Panc1 (cell line): ENCODE data around the gene CYP26B1.

ENCODE experiments used
- POLR2AphosphoS5 ChIP-seq: IDR thresholded peaks from 2 replicates; pipeline ENCODE4 v1.6.1; 2012; ENCODE audit warnings: mild to moderate bottlenecking, low read depth, low read length, moderate library complexity
- TF ChIP-seq, protein P1 (sequence below): fragments of 450-650 bp; IDR thresholded peaks from 2 replicates; pipeline ENCODE4 v1.5.1; 2017; ENCODE audit warnings: mild to moderate bottlenecking
- TF ChIP-seq, protein P2 (sequence below), 2 experiments: IDR thresholded peaks; 2 replicates each; pipeline ENCODE4 v1.6.1; 2011 to 2012; ENCODE audit warnings: low read depth in 2 of 2, control low read depth in 1 of 2, low read length in 1 of 2, mild to moderate bottlenecking in 1 of 2, moderate library complexity in 1 of 2; ENCODE audit not compliant: insufficient read depth in 1 of 2

DNA sequence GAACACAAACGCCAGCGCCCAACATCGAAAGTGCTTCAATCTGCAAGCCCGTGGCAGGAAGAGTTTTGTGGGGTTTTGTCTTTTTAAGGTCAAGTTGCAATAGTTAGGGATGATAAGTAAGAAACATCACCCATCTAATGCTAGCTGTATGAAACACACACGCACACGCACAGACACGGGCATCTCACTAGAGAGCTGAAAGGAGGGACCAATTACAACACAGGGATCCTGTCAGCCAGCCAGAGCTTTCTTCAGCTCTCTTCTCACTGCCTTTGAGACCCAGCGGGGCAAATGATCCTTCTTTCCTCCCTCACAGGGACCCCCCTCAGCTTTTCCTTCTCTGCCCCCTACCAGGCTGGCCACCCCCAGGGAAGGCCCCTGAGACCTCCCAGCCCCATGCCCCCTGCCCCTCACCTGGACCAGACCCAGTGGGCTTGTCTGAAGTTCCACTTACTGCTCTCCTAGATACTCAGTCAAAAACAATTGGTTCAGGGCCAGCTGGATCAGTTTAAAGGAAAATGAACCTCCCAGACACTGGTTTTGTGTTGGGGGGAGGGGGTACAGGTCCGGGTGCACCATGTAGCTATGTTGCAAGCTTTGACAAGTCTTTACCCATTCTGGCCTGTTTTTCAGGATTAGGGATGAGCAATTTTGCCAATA lies 17.9 kb downstream of the CYP26B1 start:
- TF ChIP-seq, protein P1, sequence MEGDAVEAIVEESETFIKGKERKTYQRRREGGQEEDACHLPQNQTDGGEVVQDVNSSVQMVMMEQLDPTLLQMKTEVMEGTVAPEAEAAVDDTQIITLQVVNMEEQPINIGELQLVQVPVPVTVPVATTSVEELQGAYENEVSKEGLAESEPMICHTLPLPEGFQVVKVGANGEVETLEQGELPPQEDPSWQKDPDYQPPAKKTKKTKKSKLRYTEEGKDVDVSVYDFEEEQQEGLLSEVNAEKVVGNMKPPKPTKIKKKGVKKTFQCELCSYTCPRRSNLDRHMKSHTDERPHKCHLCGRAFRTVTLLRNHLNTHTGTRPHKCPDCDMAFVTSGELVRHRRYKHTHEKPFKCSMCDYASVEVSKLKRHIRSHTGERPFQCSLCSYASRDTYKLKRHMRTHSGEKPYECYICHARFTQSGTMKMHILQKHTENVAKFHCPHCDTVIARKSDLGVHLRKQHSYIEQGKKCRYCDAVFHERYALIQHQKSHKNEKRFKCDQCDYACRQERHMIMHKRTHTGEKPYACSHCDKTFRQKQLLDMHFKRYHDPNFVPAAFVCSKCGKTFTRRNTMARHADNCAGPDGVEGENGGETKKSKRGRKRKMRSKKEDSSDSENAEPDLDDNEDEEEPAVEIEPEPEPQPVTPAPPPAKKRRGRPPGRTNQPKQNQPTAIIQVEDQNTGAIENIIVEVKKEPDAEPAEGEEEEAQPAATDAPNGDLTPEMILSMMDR, result no peak
- TF ChIP-seq, protein P2, sequence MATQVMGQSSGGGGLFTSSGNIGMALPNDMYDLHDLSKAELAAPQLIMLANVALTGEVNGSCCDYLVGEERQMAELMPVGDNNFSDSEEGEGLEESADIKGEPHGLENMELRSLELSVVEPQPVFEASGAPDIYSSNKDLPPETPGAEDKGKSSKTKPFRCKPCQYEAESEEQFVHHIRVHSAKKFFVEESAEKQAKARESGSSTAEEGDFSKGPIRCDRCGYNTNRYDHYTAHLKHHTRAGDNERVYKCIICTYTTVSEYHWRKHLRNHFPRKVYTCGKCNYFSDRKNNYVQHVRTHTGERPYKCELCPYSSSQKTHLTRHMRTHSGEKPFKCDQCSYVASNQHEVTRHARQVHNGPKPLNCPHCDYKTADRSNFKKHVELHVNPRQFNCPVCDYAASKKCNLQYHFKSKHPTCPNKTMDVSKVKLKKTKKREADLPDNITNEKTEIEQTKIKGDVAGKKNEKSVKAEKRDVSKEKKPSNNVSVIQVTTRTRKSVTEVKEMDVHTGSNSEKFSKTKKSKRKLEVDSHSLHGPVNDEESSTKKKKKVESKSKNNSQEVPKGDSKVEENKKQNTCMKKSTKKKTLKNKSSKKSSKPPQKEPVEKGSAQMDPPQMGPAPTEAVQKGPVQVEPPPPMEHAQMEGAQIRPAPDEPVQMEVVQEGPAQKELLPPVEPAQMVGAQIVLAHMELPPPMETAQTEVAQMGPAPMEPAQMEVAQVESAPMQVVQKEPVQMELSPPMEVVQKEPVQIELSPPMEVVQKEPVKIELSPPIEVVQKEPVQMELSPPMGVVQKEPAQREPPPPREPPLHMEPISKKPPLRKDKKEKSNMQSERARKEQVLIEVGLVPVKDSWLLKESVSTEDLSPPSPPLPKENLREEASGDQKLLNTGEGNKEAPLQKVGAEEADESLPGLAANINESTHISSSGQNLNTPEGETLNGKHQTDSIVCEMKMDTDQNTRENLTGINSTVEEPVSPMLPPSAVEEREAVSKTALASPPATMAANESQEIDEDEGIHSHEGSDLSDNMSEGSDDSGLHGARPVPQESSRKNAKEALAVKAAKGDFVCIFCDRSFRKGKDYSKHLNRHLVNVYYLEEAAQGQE (IDR thresholded peaks at IDR 0.05; ENCODE audit: insufficient read depth in 1 of 2, low read depth in 2 of 2, low read length in 1 of 2), result no peak
- no peak for TF ChIP-seq POLR2AphosphoS5
